Bladder microvascular endothelial cell (primary cell): ENCODE data around the gene EGFL8. TPM values are rescaled to one million over a fixed set of nuclear protein-coding genes. Genes with fewer than 3 reads are reported as not detected.

Source experiments
- total RNA-seq: library from RNA; depleted of rRNA; stranded (reverse); fragments of >200 nt; gene quantifications from 2 replicates; pipeline ENCODE4 v1.2.3, GENCODE V29; 2014

The EGFL8 gene
- total RNA-seq, result 0.81 and 2.0 TPM in 2 replicates

DNA sequence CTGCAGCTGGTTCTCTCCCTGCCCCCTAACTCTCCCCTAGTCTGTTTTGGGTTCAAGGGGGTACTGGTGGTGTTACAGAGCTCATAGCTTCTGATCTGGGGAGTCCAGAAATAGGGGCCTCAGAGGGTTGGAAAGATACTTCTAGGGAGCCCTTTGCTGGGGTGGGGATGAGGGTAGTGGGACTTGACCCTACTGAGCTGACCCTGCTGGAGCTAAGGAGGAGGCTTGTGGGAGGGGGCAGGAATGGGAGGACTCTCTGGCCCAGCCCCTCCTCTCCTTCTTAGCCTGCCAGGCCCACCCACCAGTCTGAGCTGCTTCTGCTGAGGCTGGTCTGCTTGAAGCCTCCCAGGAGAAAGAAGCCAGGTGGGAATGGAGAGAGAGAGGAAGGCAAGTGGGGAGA lies at the start of gene EGFL8:
EGFL8 (plus strand) TSS at position 301 of the 400 bp plus-strand sequence. CDS start 1,571 bp downstream, outside the sequence.

GRCh38 chr6:32127717-32128592 lies 36.4 kb upstream of the EGFL8 start, which contains the start of gene ATF6B:
TSS of gene ATF6B (minus strand) at chr6:32128246. CDS start at chr6:32128207, 39 bp downstream.

GRCh38 chr6:32151863-32152768 lies 12.3 kb upstream of the EGFL8 start, which contains the start of gene PRRT1:
TSS of gene PRRT1 (minus strand) at chr6:32151939. CDS start at chr6:32151827, 112 bp downstream.

DNA sequence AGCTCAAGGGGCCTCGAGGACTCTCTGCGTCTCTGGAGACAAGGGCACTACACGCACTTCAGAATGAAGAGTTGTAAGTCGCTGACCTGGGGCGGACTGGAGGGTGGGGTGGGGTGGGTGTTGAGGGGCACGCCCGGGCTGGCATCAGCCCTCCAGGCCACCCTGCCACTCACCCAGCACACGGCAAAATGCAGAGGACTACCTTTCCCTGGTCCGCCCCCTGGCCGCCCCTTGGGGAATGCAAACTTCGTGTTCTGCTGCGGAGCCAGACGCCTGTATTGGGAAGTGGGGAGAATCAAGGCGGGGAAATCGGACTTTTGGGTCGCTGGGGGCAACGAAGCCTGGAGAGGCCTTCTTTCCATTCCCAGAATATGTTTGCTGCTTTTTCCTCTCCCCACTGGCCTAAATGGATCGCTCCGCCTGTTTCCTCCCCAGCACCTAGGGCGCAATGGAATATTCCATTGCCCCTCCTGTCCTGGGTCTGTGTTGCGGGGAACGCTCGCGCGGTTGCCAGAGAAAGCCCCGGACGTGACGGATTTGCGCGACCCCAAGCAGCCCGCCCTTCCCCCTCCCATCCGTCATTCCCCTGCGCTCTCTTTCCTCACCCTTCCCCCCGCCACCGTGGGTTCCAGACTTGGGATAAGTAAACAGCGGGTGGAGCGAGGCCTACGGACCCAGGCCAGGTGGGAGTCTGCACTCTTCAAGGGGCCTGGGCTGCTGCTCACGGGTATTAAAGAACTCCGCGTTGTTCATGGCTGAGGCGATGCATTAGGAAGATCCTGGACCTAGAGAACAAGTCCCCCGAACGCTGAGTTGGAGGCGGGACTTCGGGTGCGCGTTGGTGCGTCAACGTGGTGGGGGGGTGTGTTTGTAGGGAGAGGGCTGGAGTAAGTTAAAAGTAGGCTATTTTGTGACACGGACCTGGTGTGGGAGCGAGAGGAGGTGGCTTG lies 10.6 kb upstream of the EGFL8 start, which contains the start of gene PPT2:
PPT2 (plus strand) TSS at position 578 of the 950 bp plus-strand sequence. CDS start 454 bp downstream, outside the sequence.

DNA sequence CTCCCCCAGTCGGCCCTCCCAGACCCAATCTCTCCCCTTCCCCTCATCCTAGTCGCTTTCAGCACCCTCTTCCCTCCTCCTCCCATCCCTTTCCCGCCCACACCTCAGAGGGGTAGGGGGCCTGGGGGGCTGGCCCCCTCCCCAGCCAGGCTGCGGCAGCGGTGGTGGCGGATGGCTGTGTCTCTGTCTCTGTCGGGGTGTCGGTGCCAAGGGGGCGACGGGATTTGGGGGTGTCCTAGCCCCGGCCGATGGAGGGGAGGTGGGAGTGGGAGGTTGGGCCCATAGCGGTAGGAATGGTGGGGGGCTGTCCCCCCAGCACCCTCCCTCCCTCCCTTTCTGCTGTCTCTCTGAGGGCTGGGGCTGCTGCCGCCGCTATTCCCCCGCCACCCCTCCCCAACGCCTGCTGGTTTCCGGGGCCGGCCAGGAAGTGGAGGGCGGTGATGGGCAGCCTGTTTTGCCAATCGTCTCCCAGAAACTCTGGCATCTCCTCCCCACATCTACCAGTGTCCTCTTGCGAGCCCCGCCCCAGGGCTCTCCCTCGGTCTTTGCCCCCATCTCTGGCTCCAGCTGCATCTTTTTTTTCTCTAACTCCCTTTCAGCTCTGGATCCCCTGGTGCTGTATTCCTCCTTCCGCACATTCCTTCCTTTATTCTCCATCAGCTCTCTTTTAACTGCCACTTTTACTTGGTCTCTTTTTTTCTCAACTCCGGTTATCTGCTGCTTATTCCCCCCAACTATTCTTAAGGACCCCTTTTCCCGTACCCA lies 11.5 kb downstream of the EGFL8 start, which contains the start of gene AGPAT1:
AGPAT1 (minus strand) TSS at position 374 of the 765 bp plus-strand sequence. CDS start 4,588 bp downstream, outside the sequence.

DNA sequence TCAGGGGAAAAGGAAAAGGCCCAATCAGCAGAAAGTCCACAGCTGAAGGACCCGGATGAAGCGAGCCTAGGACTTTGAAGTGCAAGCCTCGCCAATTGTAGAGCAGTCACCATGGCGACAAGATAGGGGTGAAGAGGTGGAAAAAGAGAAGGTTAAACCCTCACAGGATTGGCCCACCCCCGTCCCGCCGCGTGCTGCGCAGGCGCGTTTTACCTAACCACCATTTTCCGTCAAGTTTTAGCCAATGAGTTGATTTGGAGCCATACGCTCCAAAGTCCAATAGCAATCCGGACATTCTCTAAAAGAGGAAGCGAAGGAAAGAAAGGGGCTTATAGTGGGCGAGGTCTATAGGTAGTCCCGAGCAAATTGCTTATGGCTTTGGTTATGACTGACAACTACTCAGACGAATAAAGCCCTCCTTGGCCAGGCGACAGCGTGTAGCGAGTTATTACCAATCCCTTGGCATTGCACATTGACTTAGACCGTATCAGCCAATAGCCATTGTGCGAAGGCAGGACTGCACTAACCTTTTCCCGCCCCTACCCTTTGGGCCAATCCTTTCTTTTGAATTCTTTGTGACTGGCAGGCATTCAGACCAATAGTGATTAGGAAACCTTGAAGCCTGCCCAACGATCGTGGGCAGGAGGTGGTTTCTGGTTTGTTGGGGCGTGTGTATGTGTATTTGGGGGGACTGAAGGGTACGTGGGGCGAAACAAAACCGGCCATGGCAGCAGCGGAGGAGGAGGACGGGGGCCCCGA lies 13.6 kb downstream of the EGFL8 start, which contains the start of gene RNF5:
RNF5 (plus strand) TSS at position 618 of the 759 bp plus-strand sequence; CDS start at position 725, 107 bp downstream.

DNA sequence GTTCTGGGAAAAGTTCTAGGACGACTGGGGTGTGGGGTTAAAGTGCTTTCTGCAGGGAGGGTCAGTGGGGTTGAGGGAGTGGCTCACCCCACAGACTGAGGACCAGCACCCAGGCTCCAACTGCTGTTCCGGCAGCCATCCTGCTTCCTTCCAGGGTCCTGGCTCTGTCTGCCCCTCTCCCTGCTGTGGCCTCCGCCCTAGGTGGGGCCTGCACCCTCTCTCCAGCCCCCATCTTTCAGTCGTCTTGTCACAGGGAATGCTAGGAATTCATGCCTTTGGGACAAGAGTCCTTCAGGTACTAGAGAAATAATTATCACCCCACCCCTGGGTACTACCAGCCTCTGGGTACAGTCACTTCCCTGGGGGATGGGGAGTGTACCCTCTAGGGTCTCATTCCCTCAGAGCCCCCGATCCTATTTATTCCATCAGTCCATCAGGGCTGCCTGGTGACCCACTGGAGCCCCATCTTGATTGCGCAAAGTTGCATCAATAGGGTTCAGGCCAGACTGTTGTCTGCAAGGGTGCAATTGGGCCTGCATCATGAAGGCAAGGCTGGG lies 19.8 kb downstream of the EGFL8 start, which contains the start of gene AGER:
AGER (minus strand) TSS at position 170 of the 557 bp plus-strand sequence; CDS start at position 139, 31 bp downstream.

DNA sequence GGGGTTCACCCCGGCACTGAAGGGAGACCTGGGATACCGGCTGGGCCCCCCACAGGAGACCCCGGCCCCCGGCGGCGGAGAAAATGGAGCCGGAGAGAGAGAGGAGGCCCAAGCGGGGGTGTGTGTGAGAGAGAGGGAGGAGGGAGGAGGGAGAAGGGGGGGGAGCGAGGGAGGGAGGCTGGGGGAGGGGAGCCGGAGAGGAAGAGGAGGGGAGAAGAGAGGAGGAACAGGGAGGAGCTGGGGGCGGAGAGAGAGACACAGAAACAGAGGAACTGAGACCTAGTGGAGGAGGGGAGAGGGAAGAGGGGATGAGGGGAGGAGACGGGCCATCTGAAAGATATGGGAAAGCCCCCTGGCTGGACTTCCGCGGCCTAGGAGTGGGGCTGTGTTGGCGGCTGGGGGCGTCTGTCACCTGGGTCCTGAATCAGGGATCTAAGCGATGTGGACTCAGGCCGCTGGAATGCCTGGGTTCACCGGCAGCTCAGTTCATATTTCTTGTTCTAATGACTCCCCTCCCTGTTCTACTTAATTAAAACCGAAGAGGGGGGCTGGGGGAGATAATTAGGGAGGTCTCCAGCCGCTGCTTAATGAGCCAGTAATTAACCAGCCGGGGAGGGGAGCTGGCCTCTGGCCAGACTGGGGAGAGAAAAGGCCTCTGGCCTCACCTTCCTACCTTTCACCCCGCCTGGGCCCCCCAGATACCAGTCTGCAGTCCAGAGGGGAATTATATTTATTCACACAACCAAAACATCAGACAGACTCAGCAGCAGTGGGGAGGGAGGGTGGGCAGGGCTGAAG lies 25.9 kb downstream of the EGFL8 start, which contains the start of gene PBX2:
PBX2 (minus strand) TSS at position 149 of the 798 bp plus-strand sequence. CDS start 287 bp downstream, outside the sequence.

DNA sequence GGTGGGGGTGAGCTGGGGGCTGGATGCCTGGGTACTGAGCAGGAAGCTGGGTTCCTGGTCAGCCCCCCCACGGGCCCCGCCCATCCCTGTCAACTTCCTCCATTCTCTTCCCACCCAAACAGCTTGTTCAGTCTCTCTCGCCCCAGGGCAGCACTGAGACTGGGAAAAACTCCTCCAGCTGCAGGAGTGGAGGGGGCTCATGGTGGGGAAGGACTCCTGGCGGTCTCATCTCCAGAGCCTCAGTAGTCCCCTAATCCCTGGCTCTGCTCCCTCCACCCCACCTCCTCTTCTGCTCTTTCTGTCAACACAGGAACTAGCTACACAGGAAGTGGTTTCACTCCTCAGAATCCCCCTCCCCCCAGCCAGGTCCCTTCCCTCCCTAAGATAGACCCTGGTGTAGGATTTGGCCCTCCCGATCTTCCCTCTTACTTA lies 28.2 kb downstream of the EGFL8 start, which contains the start of gene GPSM3:
GPSM3 (minus strand) TSS at position 36 of the 432 bp plus-strand sequence. CDS start 130 bp downstream, outside the sequence.

Other genes starting within 250 kb of the EGFL8 start
- gene C2, start 236.9 kb upstream of the EGFL8 start, total RNA-seq, result not detected in 2 replicates
- gene CFB, start 218.5 kb upstream of the EGFL8 start, total RNA-seq, result 0.97 and 2.5 TPM in 2 replicates
- 76.4 and 90.9 TPM in 2 replicates for gene NELFE, start 205.6 kb upstream of the EGFL8 start, total RNA-seq
- gene SKIC2, start 205.4 kb upstream of the EGFL8 start, total RNA-seq, result 32.7 and 40.9 TPM in 2 replicates
- gene DXO, start 192.5 kb upstream of the EGFL8 start, total RNA-seq, result 7.3 and 11.4 TPM in 2 replicates
- gene C4A, start 182.5 kb upstream of the EGFL8 start, total RNA-seq, result 1.5 and 3.1 TPM in 2 replicates
- gene C4B, start 149.8 kb upstream of the EGFL8 start, total RNA-seq, result 0.97 and 2.5 TPM in 2 replicates
- not detected in 2 replicates for gene CYP21A2, start 126.2 kb upstream of the EGFL8 start, total RNA-seq
- 0.49 and 6.1 TPM in 2 replicates for gene TNXB, start 55.3 kb upstream of the EGFL8 start, total RNA-seq
- 13.1 and 22.2 TPM in 2 replicates for gene ATF6B, start 36.3 kb upstream of the EGFL8 start, total RNA-seq
- gene FKBPL, start 34.3 kb upstream of the EGFL8 start, total RNA-seq, result 4.6 and 7.3 TPM in 2 replicates
- gene PRRT1, start 12.7 kb upstream of the EGFL8 start, total RNA-seq, result not detected in 2 replicates
- gene PPT2, start 10.5 kb upstream of the EGFL8 start, total RNA-seq, result 30.9 and 89.9 TPM in 2 replicates
- 5.3 and 16.7 TPM in 2 replicates for gene AGPAT1, start 11.5 kb downstream of the EGFL8 start, total RNA-seq
- 33.4 and 34.2 TPM in 2 replicates for gene RNF5, start 13.8 kb downstream of the EGFL8 start, total RNA-seq
- 0.44 and 0.81 TPM in 2 replicates for gene AGER, start 19.7 kb downstream of the EGFL8 start, total RNA-seq
- gene PBX2, start 25.6 kb downstream of the EGFL8 start, total RNA-seq, result 27.8 and 56.5 TPM in 2 replicates
- gene GPSM3, start 28.0 kb downstream of the EGFL8 start, total RNA-seq, result 3.2 and 4.2 TPM in 2 replicates
- 57.3 and 61.4 TPM in 2 replicates for gene NOTCH4, start 59.5 kb downstream of the EGFL8 start, total RNA-seq
- not detected in 2 replicates for gene TSBP1, start 207.3 kb downstream of the EGFL8 start, total RNA-seq
- not detected in 2 replicates for gene BTNL2, start 242.6 kb downstream of the EGFL8 start, total RNA-seq